NCI-H526 treated with DMSO at 0.1 percent for 48 hours (cell line): ENCODE measurements around the gene ALKAL2.

Source experiments
- DNase-seq: peaks from one replicate; lab custom pipeline; 2025; lab: John Stamatoyannopoulos, UW

ALKAL2 gene

DNA sequence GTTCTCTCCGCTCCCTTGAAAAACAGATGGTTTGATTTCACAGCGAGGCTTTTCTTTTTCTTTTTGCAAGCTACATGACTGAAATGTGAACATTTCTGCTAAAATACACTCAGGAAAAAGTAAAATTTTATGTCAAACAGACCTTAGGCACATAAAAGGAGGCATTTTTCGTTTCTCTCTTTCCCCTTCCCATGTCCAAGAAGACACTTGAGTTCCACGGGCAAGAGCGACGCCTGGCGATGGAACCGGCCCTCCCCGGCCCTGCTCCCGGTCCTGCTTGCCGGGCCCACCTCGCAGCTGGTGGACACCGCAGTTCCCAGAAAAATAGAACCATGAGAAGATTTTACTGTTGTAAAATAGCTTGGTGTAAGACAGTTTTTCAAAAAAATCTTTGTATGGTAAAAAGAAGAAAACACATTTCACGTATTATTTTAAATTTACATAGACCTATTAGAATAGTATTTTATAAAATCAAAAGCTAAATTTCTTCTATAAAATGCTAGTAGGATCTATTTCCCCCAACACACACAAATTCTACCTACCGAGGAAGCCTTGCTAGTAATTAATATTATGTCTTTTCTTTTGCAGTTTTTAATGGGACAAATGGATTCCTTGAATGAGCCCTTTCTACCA is 2.3 kb upstream of the ALKAL2 start:
- DNase-seq: peak; percentile 52

DNA sequence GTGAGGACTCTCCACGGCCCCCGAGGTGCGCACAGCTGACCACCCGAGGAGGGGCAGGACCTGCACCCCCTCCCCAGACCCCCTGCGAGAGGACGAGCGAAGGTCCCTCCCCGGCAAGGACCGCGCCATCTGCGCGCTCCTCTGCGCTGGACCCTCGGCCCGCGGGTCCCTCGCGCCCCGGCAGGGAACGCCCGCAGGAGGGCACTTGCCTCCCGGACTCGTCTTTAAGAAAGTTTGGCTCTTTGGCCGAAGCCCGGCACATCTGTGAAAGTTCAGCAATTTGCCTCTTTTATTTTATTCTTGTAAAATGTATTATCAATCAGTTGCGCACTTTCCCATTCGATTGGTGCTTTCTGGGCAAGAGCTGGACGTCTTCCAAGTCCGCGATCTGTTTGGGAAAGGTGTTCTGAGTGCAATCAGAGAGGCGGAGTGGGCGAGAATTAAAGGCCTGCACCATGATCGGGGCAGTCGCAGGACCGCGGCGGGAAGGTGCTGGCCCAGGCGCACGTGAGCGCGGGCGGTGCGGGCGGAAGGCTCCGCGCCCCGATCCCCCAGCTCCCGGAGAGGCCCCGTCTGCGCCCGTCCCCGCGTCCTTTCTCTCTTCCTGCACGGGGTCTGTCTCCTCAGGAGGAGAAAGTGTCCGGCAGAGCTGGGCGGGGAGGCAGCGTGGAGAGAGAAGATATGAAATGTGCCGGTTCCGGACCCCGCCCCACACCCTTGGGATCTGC is 1.6 kb upstream of the ALKAL2 start:
- DNase-seq: no peak

- no peak for DNase-seq
Measured at GRCh38 chr2:288758-289361, 969 bp upstream of the ALKAL2 start.

GRCh38 chr2:287471-287885 is 413 bp downstream of the ALKAL2 start:
- no peak for DNase-seq

DNA sequence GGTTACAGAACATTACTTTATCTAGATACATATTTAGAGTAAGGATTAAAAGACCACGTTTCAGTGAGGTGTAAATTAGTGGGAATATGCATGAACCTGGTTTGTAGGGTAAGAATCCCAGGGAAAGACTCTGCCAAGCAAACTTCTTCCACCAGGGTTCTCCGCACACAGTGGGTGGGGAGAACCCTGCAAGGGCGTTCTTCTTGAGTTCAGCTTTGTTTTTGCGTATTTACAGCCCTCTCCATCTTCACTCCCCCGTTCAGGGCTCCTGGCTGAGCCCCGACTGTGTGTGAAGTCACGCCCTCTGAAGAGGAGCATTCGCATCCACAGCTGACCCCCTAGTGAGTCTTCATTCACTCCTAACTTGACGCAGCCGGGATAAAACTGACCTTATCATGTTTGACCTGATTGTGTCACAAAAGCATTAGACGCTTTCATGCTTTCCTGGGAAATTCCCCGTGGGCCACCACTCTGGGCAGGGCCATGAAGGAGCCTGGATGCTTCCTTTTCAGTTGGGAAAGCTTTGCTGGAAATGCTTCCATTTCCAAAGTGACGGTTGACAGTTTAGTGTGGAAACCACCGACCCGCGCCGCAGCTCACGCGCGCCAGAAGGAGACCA is 1.0 kb downstream of the ALKAL2 start:
- no peak for DNase-seq

DNA sequence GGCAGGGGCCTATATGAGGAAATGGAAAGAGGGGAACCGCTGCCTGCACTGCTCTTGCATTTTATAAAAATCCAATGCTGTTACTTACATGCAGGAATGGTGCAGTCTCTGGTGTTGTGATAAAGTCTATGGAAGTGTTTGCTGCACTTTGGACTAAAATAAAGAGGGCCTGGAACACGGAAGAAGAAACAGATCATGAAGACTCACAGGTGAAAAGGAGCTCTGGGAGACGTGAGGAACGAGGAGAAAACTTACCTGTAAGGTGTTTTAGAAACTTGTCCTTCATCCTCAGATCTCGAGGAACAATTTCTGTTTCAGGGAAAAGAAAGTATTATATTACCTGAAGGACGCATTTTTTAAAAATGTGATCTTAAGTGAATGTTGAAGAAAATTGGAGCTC is 1.9 kb downstream of the ALKAL2 start:
- no peak for DNase-seq

- DNase-seq: no peak
Measured at GRCh38 chr2:285531-285930, 2.4 kb downstream of the ALKAL2 start.

DNA sequence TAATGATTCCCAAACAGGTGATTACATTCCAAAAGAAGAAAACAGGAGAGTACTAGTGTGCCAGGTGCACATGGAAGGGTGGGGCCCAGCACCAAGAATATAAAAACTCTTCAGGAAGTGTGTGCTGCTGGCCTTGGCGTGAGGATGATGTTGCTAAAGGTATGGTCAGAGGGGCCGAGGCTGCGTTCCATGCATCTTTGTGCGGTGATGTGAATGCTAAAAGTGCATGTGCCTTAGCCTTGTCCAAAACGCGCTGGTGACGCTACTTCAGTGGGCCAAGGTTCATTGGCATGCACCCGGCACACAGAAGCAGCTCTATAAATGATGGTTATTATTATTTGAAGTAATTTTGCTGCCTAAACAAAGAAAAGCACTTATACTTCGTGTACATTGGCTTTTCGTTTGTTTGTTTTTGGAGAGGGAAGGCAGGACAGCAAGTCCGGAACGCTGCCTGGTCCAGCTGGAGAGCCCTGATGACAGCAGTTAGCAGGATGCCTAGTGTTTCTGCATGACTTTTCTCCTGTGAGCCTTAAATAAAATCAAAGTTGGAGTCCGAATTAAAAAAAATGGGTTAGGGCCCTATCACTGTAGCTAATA is 2.9 kb downstream of the ALKAL2 start:
- DNase-seq: no peak

DNA sequence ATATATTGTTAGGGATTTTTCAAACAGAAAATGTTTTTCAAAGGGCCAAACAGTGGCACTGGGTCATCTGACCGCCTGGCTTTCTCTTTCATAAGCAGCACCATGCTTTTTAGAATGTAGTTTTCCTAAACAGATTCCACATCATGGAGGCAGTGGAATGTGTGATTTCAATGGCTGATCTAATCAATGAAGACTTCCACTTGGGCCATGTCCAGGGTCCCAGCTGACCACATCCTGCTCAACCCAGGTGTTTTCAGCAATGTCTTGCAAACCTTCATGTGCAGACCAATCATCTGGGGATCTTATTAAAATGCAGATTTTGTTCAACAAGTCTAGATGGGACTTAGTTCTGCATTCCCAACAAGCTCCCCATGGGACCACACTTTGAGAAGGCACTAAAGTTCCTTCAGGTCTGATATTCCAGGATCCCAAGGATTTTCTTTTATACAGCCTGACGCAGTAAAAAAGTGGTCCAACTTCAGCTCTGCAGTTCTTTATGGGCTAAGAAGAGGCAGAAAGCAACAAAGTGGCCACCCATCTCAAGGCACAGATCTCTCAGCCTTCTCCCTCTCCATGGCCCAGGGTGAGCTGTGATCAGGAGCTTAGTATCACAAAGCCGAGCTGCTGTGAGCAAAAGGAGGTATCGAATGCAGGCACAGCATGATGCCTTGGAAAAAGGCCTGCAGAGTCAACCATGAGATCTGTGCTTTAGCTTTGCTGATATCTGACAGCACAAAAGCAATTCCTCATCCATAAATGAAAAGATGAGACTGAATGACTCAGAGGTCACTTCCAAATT is 3.7 kb downstream of the ALKAL2 start:
- no peak for DNase-seq

- no peak for DNase-seq
Measured at GRCh38 chr2:282371-283263, 5.3 kb downstream of the ALKAL2 start.

- no peak for DNase-seq
Measured at GRCh38 chr2:281381-281780, 6.5 kb downstream of the ALKAL2 start.

DNA sequence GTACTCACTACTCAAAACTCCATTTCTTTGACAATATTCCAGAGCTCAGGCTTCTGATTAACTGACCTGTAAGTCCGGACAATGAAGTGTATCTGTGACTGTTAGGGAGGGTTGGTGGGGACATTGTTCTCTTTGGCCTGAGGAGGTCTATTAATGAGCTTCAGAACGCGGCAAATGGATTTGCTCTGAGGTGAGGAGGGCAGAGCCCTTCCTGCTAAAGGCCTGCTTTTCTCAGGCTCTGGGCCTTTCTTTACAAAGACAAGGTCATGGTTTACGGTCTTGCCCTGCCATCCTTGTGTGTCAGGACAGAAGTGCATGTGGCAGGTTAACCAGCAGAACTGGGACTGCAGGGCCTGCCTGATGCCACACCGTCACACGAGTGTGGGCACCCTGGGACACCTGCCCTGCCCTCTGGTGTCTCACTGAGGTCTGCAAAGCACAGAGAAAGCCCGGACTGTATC is 7.2 kb downstream of the ALKAL2 start:
- DNase-seq: no peak

DNA sequence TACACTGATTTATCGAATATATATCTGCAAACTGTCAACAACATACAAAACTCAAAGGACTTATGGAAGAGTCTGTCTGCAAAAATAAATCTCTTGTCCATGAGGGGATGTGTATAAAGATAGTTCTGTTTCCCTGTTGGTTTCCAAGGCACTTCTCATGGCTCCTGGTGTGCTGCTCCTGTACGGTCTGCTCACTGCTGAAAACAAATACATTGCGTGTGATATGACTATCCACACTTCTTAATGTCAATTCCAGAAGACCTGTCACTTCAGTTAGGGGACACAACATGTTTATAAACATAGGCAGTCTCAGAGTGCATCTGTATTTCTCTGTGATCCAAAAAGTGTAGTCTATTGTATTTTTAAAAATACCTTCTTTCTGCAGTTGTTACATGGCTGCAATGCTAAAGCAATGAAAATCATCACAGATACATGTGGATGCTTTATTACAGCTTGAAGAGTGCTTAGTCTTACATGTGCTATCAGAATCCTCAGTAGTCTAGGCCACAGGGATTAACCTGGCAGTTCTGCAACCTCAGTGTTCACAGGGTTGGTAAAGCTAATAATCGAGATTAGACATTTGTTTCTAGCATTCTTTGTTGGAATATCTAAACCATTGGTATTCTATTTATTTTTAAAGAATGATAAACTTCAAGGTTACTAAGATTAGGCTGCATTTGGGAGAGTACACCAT is 7.8 kb downstream of the ALKAL2 start:
- DNase-seq: no peak

- no peak for DNase-seq
Measured at GRCh38 chr2:279366-279765, 8.5 kb downstream of the ALKAL2 start.

GRCh38 chr2:278927-279320 is 9.0 kb downstream of the ALKAL2 start:
- no peak for DNase-seq

- DNase-seq: no peak
Measured at GRCh38 chr2:278312-278926, 9.5 kb downstream of the ALKAL2 start.

GRCh38 chr2:275466-275865 is 12.4 kb downstream of the ALKAL2 start:
- DNase-seq: no peak

DNA sequence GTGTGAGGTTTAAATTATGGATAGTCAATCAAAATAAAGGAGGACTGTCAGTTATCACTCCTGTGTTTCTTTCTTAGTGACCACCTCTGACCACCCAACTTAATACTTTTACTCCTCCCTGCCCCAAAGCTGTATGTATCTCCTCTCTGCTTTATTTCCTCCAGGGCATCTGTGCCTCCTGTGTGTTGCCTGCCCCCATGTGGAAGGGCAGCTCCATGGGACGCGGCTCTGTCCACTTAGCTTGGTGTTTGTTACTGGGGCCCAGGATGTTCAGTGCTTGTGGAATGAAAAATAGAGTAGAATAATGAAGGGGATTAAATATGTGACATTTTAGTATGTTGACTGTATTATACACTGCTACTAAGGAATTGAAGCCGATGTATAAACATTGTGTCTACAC is 13.4 kb downstream of the ALKAL2 start:
- DNase-seq: no peak

DNA sequence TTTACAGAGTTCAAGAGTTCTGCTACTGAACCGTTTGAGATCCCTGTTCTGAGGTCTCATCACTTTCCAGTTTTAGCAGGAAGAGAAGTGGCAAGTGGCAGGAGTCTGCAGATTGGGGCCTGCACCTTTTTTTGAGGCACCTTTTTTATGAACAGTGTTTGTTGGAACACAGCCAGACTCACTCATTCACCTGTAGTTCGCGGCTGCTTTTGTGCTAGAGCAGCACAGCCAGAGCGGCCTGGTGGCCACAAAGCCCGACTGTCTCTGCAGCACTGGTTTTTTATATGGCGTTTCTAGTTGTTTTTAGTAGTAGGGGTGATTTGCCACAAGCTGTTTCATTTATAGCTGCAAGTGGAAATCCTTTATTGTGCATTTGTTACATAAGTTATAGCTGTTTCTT is 14.6 kb downstream of the ALKAL2 start:
- DNase-seq: no peak

DNA sequence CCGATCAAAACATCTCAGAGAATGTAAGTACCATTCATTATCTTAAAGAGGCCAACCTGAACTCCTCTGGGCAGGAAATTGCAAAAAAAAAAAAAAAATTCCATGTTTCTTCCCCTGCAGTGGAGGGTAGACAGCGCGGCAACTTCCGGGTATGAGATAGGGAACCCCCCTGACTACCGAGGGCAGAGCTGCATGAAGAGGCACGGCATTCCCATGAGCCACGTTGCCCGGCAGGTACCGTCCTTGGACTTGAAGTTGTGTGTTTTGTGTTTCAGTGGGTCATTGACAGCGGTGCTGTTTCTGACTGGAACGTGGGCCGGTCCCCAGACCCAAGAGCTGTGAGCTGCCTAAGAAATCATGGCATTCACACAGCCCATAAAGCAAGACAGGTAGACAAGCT is 16.0 kb downstream of the ALKAL2 start:
- no peak for DNase-seq
